PC-9 (cell line): ENCODE measurements around the gene CRLF3. TPM values are rescaled to one million over a fixed set of nuclear protein-coding genes. Genes with fewer than 3 reads are reported as not detected.

Source experiments
- BruUV-seq: library from RNA; stranded (reverse); fragments of 400-500 nt; replicated peaks from 2 replicates; lab custom pipeline; 2021; lab: Mats Ljungman, UMichigan
- CTCF ChIA-PET: fragments of 300-600 bp; sonication (Branson Sonifier 250); formaldehyde crosslinking; loops from one replicate; lab custom pipeline; 2022; ENCODE audit warnings: antibody characterized with exemption; lab: Charles Lee
- POLR2A ChIA-PET: fragments of 300-600 bp; sonication (Branson Sonifier 250); formaldehyde crosslinking; loops from one replicate; lab custom pipeline; 2022; ENCODE audit warnings: antibody characterized with exemption; ENCODE audit not compliant: unreplicated experiment; lab: Charles Lee
- DNase-seq, 2 experiments: peaks; one replicate each; pipeline versions ENCODE4 v3.0.0 to v3.0.0-alpha.2; 2015 to 2022; ENCODE audit warnings: mixed read lengths in 1 of 2
- H2AFZ ChIP-seq: fragments of 200-600 bp; sonication (generic); 2 replicates; pipeline ENCODE4 v1.8.1; 2017; ENCODE audit warnings: antibody characterized with exemption
- H3F3A ChIP-seq: fragments of 200-600 bp; sonication (generic); 2 replicates; pipeline ENCODE4 v1.8.1; 2017; ENCODE audit warnings: antibody characterized with exemption, mild to moderate bottlenecking, low read depth; ENCODE audit not compliant: insufficient read depth
- H3K27ac ChIP-seq: fragments of 200-600 bp; sonication (generic); 2 replicates; pipeline ENCODE4 v1.6.1; 2016; ENCODE audit warnings: mixed run types
- H3K27me3 ChIP-seq: fragments of 200-600 bp; sonication (generic); 2 replicates; pipeline ENCODE4 v1.6.1; 2016; ENCODE audit warnings: low read depth, mixed run types; ENCODE audit not compliant: insufficient read depth
- H3K36me3 ChIP-seq: fragments of 200-600 bp; sonication (generic); 2 replicates; pipeline ENCODE4 v1.6.1; 2016; ENCODE audit warnings: low read depth, mixed run types
- H3K4me1 ChIP-seq: fragments of 200-600 bp; sonication (generic); replicated peaks from 2 replicates; pipeline ENCODE4 v1.6.1; 2016; ENCODE audit warnings: mixed run types; ENCODE audit not compliant: insufficient read depth
- H3K4me2 ChIP-seq: fragments of 200-600 bp; sonication (generic); 2 replicates; pipeline ENCODE4 v1.6.1; 2017; ENCODE audit warnings: mixed run types
- H3K4me3 ChIP-seq: fragments of 200-600 bp; sonication (generic); 2 replicates; pipeline ENCODE4 v1.6.1; 2016; ENCODE audit warnings: mixed run types
- H3K79me2 ChIP-seq: fragments of 200-600 bp; sonication (generic); 2 replicates; pipeline ENCODE4 v1.6.1; 2017; ENCODE audit warnings: low read depth, mixed run types
- H3K9me2 ChIP-seq: fragments of 200-600 bp; sonication (generic); 2 replicates; pipeline ENCODE4 v1.8.1; 2017; ENCODE audit warnings: mild to moderate bottlenecking; ENCODE audit not compliant: insufficient read depth
- H3K9me3 ChIP-seq: fragments of 200-600 bp; sonication (generic); 2 replicates; pipeline ENCODE4 v1.8.1; 2016; ENCODE audit warnings: low read depth; ENCODE audit not compliant: insufficient read depth
- H4K20me1 ChIP-seq: fragments of 200-600 bp; sonication (generic); 2 replicates; pipeline ENCODE4 v1.8.1; 2017; ENCODE audit not compliant: insufficient read depth
- EZH2 ChIP-seq: fragments of 200-600 bp; sonication (generic); IDR thresholded peaks from 2 replicates; pipeline ENCODE4 v1.8.0; 2017; ENCODE audit warnings: antibody characterized with exemption, low read depth
- intact Hi-C: fragments of 100-400 bp; cut with micrococcal nuclease; formaldehyde crosslinking; loops from one replicate; pipeline ENCODE4 v1.10.0; 2022; ENCODE audit not compliant: unreplicated experiment
- total RNA-seq: library from RNA; stranded (reverse); gene quantifications from 2 replicates; pipeline ENCODE4 v1.2.3, GENCODE V29; 2021
- TF ChIP-seq, protein P1 (sequence below): fragments of 200-600 bp; sonication (generic); conservative IDR thresholded peaks from 2 replicates; pipeline ENCODE4 v1.6.1; 2017; ENCODE audit warnings: mixed run types, antibody characterized with exemption, mild to moderate bottlenecking, moderate library complexity

The CRLF3 gene
- total RNA-seq, 1 experiment from 2014 or later: 12.9 TPM

DNA sequence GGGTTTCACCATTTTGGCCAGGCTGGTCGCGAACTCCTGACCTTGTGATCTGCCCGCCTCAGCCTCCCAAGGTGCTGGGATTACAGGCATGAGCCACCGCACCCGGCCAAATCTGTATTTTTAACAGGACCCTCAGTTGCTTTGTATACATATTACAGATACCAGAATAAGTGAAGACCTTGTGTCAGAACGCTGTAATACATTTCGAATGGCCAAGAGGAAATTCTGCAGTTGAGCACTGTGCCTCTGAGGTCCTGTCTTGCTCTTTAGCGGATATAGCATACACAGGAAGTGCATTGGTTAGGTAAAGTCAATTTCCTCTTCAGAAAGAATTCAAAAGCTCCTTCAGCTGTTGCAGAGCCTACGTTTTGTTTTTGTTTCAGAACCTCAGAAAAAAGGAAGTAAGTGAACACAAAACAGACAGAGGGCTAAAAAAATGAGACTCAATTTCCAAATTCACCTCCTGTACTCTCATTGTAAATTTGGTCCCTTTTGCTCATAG, 15.7 kb downstream of the CRLF3 start:
- Histone ChIP-seq H3K9me2 (no peaks in the 10 kb centered on the region), H4K20me1 (peaks cover 2% of the 10 kb centered on the region; the same call in 1 of the 2 replicates), H3F3A (peaks cover 12% of the 10 kb centered on the region; the same call in 1 of the 2 replicates), H3K4me3 (no peak overlapping the region), H3K36me3 (0 out of 2 replicates have a peak, but pooled peaks cover 7% of the 10 kb centered on the region), H3K27me3 (no peaks in the 10 kb centered on the region), H3K4me2 (no peak overlapping the region), H3K79me2 (peaks cover 23% of the 10 kb centered on the region; the same call in 1 of the 2 replicates), H3K4me1 (no peaks in the 10 kb centered on the region), H3K27ac (no peak overlapping the region), H2AFZ (no peak overlapping the region), H3K9me3 (no peaks in the 10 kb centered on the region)
- intact Hi-C loops: no loop called here
- POLR2A ChIA-PET: no interaction called here
- no peak for DNase-seq
- BruUV-seq: no TSS peak
- CTCF ChIA-PET: no interaction called here
- TF ChIP-seq EZH2: no peak
- TF ChIP-seq, protein P1, sequence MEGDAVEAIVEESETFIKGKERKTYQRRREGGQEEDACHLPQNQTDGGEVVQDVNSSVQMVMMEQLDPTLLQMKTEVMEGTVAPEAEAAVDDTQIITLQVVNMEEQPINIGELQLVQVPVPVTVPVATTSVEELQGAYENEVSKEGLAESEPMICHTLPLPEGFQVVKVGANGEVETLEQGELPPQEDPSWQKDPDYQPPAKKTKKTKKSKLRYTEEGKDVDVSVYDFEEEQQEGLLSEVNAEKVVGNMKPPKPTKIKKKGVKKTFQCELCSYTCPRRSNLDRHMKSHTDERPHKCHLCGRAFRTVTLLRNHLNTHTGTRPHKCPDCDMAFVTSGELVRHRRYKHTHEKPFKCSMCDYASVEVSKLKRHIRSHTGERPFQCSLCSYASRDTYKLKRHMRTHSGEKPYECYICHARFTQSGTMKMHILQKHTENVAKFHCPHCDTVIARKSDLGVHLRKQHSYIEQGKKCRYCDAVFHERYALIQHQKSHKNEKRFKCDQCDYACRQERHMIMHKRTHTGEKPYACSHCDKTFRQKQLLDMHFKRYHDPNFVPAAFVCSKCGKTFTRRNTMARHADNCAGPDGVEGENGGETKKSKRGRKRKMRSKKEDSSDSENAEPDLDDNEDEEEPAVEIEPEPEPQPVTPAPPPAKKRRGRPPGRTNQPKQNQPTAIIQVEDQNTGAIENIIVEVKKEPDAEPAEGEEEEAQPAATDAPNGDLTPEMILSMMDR: no peak

DNA sequence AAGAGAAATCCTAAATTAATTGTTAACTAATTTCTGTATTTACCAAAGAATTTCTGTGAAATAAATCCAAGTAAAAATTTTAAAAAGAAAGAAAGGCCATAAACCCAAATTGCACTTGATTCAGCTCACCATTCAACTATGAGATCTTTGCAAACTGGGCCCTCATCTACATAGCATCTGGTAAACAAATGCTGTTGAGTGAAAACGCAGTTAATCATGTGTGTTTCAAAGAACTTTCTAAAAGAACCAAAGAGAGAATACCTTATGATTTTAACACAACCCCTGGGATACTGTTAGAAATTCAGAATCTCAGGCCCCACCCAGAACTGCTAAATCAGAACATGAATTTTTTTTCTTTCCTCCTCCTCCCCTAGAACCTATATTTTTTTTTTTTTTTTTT, 16.6 kb downstream of the CRLF3 start:
- BruUV-seq: no TSS peak
- H2AFZ ChIP-seq: no peak overlapping the region
- H3K27ac ChIP-seq: no peak overlapping the region
- POLR2A ChIA-PET: interaction anchor here (0.6 kb wide), 1 partner anchor 19 kb away, joined by 6 read pairs; no protein-coding TSS in a partner anchor
- no peaks in the 10 kb centered on the region for H3K9me2 ChIP-seq
- TF ChIP-seq, protein P1: no peak
- TF ChIP-seq EZH2: no peak
- H3K4me1 ChIP-seq: no peaks in the 10 kb centered on the region
- peaks cover 7% of the 10 kb centered on the region; the same call in 1 of the 2 replicates for H4K20me1 ChIP-seq
- CTCF ChIA-PET: interaction anchor here (0.5 to 0.7 kb wide), 2 partner anchors 585 to 1066 kb away, joined by 3 to 12 read pairs; no protein-coding TSS in a partner anchor
- intact Hi-C loops: no loop called here
- no peaks in the 10 kb centered on the region for H3K9me3 ChIP-seq
- H3K36me3 ChIP-seq: peaks cover 9% of the 10 kb centered on the region; the same call in 1 of the 2 replicates
- no peak overlapping the region for H3K4me3 ChIP-seq
- H3K4me2 ChIP-seq: no peak overlapping the region
- H3K79me2 ChIP-seq: 0 out of 2 replicates have a peak, but pooled peaks cover 15% of the 10 kb centered on the region
- peaks cover 12% of the 10 kb centered on the region; the same call in 1 of the 2 replicates for H3F3A ChIP-seq
- no peaks in the 10 kb centered on the region for H3K27me3 ChIP-seq
- DNase-seq: no peak

DNA sequence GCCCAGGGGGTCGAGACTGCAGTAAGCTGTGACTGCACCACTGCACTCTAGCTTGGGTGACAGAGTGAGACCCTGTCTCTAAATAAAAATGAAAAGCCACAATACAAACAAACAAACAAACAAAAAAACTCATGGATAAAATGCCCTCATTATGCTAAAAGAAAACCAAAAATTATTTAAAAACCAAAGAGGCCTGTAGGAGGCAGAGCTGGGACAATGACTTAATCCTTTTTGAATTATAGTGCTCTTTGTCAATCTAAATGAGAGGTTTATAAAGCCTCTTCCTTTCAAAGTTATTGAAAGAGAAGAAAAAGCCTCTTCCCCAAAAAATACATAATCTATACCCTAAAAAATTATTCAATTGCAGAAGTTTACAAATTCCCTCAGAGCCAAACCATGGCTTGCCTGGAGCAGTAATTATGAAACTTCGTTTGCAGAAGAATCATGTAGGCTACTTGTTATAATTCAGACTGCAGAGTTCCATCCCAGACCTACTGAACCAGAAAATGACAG, 18.5 kb downstream of the CRLF3 start:
- TF ChIP-seq, protein P1: 0 out of 2 replicates have a peak, but pooled peaks have one; percentile 21
- no peak for TF ChIP-seq EZH2
- no TSS peak for BruUV-seq
- H4K20me1 ChIP-seq: peaks cover 7% of the 10 kb centered on the region; the same call in 1 of the 2 replicates
- H3K4me3 ChIP-seq: no peak overlapping the region
- H3K27me3 ChIP-seq: no peaks in the 10 kb centered on the region
- H3F3A ChIP-seq: peaks cover 8% of the 10 kb centered on the region; the same call in 1 of the 2 replicates
- ChIA-PET CTCF (no interaction called here), POLR2A (interaction anchor here (0.6 kb wide), 1 partner anchor 34 kb away, joined by 19 read pairs; no protein-coding TSS in a partner anchor)
- H3K4me1 ChIP-seq: no peaks in the 10 kb centered on the region
- H3K36me3 ChIP-seq: peaks cover 9% of the 10 kb centered on the region; the same call in 1 of the 2 replicates
- intact Hi-C loops: no loop called here
- H3K9me3 ChIP-seq: no peaks in the 10 kb centered on the region
- H2AFZ ChIP-seq: no peak overlapping the region
- H3K79me2 ChIP-seq: 0 out of 2 replicates have a peak, but pooled peaks cover 6% of the 10 kb centered on the region
- no peak overlapping the region for H3K4me2 ChIP-seq
- DNase-seq: no peak
- H3K9me2 ChIP-seq: no peaks in the 10 kb centered on the region
- no peak overlapping the region for H3K27ac ChIP-seq
